ENCODE results near the gene RMDN2.
"Not testable (repeated sequence)": the region's sequence is repeated elsewhere in the genome, so short reads cannot be mapped to it uniquely, and the experiment has no call there.

The RMDN2 gene

GRCh38 chr2:37937568-37937967 lies 12.5 kb downstream of the RMDN2 start:
- not testable (repeated sequence) for DNase-seq

- not testable (repeated sequence) for DNase-seq
These were observed 16.2 kb downstream of the RMDN2 start for GRCh38 chr2:37941267-37941666.

DNA sequence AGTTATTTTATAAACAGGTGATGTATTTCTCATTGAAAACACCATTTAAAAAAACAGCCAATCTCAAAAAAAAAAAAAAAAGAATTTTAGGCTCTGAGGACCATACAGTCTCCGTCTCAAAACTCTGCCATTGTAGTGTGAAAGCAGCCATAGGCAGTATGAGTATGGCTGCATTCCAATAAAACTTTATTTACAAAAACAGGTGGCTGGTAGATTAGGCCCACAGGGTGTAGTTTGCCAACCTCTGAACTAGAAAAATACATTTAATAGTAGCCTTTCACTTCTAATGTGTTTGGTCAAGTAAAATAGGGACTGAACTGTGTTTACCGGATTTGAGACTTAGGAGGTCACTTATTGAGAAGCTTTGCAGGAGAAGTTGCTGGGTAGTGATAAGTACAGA lies 19.2 kb downstream of the RMDN2 start:
- DNase-seq, result no peak

DNA sequence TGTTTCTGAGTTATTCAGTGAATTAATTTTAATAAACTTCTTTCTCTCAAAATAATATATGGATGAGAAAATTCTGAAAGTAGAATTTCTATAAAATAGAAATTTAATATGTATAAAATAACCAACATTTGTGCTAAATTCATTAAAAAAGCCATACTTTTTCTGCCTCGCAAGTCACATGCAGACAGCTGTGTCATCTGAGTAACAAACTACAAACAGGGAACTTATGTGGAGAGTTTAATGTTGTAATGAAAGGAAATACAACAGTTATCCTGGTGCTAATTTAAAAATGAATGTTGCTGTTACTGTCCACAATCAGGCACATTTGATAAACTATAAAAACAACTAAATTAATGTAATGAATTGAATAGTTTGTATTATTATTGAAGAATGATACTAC lies 22.2 kb downstream of the RMDN2 start:
- no peak for DNase-seq

GRCh38 chr2:37962018-37962739 lies 37.1 kb downstream of the RMDN2 start:
- DNase-seq, result not testable (repeated sequence)

- not testable (repeated sequence) for DNase-seq
These were observed 37.6 kb downstream of the RMDN2 start for GRCh38 chr2:37962740-37963121.

DNA sequence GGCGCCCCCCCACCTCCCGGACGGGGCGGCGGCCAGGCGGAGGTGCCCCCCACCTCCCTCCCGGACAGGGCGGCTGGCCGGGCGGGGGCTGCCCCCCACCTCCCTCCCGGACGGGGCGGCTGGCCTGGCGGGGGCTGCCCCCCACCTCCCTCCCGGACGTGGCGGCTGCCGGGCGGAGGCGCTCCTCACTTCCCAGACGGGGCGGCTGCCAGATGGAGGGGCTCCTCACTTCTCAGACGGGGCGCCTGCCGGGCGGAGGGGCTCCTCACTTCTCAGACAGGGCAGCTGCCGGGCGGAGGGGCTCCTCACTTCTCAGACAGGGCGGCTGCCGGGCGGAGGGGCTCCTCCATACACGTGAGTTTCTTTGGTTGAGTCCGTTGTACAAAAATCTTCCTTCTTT lies 38.8 kb downstream of the RMDN2 start:
- DNase-seq, result not testable (repeated sequence)

DNA sequence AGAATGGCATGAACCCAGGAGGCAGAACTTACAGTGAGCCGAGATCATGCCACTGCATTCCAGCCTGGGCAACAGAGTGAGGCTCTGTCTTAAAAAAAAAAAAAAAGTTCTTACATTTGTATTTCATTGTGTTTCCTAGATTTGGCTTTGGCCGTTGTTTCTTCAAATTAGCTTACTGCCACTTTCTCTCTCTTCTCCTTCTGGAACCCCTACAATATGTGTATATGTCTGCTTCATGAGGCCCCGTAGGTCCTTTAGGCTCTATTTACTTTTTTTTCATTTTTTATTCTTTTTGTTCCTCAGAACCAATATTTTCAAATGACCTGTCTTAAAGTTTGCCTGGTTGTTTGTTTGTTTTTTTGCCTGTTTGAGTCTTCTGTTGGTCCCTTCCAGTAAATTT lies 41.2 kb downstream of the RMDN2 start:
- no peak for DNase-seq

GRCh38 chr2:37969731-37970130 lies 44.6 kb downstream of the RMDN2 start:
- no peak for DNase-seq

- no peak for DNase-seq
These were observed 46.9 kb downstream of the RMDN2 start for GRCh38 chr2:37971971-37972370.

GRCh38 chr2:37973615-37974353 lies 48.7 kb downstream of the RMDN2 start:
- DNase-seq, result no peak

DNA sequence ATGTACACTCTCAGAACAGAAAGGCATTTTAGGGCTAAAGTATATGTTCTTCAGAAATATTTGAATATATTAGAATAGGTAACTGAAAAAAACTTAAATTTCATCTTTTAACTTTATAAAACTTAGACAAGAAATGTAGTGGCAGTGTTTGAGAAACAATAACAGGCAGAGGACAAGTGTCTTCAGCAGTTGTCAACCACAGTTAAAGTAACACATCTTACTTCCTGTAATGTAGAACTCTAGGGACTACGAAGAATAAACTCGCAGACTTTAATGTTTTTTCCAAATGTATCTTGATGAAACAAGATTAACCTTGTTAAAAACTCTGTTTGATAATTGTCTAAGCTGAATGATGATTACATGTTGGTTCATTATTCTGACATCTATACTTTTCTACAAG lies 50.7 kb downstream of the RMDN2 start:
- no peak for DNase-seq

GRCh38 chr2:37976411-37976810 lies 51.3 kb downstream of the RMDN2 start:
- DNase-seq, result no peak

DNA sequence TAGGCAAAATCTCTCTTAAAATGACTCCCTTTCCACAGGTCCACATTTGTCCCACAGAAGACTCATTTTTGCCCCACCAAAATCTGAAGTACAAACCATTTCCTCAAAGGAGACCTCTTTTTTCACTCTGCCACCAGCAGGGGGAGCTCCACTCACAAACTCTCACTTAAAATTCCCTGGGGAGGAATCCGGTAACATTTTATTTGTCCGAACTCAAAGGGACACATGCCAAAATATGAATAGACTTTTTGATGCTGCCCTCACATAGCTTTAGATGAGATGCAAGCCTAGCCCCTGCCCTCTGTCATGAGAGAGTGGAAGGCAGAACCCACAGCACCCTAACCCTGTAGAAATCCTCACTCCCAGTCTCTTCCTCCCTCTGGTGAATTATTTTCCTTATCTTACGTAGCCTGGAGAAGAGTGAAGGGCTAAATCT lies 57.1 kb downstream of the RMDN2 start:
- DNase-seq, result peak; percentile 28

GRCh38 chr2:37982847-37983246 lies 57.8 kb downstream of the RMDN2 start:
- DNase-seq, result no peak

- no peak for DNase-seq
These were observed 58.6 kb downstream of the RMDN2 start for GRCh38 chr2:37983719-37984118.

DNA sequence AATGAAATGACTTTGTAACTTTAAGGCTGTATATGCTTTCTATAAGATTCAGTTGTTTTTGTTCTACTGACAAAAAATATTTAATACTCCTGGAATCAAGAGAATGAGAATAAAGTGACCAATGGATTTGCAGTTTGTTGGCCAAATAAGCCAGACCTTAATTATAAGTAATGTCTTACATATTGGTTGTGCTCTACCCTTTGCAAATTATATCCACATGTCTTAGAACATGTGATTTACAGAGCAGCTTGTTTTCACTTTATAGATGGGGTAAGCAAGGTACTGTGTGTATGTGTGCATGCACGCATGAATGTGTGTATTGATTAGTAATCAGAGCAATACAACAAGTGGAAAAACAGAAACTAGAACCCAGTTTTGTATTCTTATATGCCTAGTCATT lies 59.1 kb downstream of the RMDN2 start:
- no peak for DNase-seq

DNA sequence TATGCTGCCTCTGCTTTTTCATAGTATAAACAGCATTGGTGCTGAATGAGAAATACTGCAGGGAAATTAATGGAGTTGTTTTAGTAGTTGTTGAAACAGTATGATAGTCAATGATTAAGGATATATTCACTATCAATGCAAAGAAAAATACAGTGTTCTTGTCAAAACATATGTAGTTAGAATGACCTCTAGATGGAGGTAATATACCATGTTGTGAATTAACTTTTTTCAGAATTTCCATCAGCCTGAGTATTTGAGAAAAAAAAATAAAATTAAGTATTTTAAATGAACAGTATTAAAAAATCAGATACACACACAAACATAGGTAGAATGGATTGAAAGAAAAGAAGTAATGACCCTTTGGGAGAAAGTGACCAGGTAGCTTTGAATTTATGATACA lies 59.5 kb downstream of the RMDN2 start:
- DNase-seq, result no peak

DNA sequence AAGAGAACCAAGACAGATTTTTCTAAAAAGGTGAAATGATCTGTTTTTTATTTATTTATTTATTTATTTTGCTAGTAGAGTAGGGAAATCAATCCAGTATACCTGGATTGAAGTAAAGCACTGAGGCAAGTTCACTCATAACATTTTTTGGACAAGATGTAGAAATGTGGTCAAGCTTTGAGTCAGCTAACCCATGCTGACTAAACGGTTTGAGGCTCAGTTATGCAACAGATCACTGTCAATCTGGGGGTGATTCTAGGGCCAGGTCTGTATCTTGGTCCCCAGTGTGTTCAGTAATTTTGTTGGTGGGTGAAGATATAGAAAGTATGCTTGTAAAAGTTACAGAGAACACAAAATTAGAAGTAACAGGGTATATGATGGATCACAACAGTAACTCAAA lies 60.2 kb downstream of the RMDN2 start:
- DNase-seq, result no peak

- no peak for DNase-seq
These were observed 62.1 kb downstream of the RMDN2 start for GRCh38 chr2:37987098-37987775.

- no peak for DNase-seq
These were observed 67.5 kb downstream of the RMDN2 start for GRCh38 chr2:37992601-37993000.

DNA sequence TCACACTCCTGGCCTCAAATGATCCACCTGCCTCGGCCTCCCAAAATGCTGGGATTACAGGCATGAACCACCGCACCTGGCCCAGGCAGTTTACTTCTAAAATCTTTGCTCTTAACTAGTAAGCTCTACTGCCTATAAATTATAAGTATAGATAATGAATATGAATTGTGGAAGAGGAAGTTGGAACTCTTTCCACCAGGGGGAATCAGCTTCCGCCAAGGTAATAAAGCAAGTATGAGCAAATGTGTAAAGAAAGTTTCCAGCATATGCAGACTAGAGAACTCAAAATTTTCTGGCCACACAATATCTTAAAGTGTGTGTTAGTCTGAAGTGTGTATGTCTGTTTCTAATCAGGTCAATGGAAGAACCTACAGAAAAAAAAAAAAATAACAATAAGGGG lies 68.1 kb downstream of the RMDN2 start:
- DNase-seq, result no peak

- DNase-seq, result no peak
These were observed 72.5 kb downstream of the RMDN2 start for GRCh38 chr2:37997629-37998028.
